Loucy (cell line): ENCODE results near the gene RALGPS1.

ENCODE experiments used
- CTCF ChIP-seq: fragments of 200-600 bp; sonication (generic); conservative IDR thresholded peaks from 2 replicates; pipeline ENCODE4 v1.5.1; 2014; ENCODE audit warnings: mild to moderate bottlenecking, antibody characterized with exemption, low read length
- EZH2phosphoT487 ChIP-seq: fragments of 200-600 bp; IDR thresholded peaks from 2 replicates; pipeline ENCODE4 v1.6.1; 2018; ENCODE audit warnings: antibody characterized with exemption, mild to moderate bottlenecking, moderate library complexity, borderline replicate concordance

GRCh38 chr9:127018935-127019334 is 104.4 kb downstream of the RALGPS1 start:
- no peak for TF ChIP-seq CTCF
- no peak for TF ChIP-seq EZH2phosphoT487
